NCI-H2107 (cell line): ENCODE results near the gene DNASE1L3.

Experiments
- DNase-seq: peaks from one replicate; lab custom pipeline; 2025; lab: John Stamatoyannopoulos, UW

DNASE1L3 gene

DNA sequence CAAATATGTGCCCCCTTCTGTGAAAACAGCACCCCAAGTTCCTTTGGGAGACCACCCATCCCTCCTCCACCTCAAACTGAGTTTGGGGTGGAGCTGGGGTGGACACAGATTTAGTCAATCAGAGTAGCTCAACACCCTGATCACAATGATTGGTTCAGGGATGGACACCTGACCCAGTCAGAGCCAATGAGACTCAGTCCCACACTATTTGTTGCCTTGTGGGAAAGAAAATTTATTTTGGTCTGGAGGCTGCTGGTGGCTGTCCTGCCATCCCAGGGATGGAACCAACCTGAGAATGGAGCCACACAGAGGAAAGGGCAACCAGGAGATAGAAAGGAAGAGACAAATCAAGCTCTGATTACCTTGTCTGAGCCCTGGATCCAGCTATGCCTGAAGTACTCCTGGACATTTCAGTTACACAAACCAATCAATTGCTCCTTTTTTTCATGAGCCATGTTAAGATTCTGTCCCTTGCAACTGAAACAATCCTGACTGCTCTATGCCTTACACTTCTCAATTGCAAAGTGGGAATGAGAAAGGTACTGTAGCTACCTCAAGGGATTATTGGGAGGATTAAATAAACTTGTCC is 10.6 kb downstream of the DNASE1L3 start:
- DNase-seq = no peak

DNA sequence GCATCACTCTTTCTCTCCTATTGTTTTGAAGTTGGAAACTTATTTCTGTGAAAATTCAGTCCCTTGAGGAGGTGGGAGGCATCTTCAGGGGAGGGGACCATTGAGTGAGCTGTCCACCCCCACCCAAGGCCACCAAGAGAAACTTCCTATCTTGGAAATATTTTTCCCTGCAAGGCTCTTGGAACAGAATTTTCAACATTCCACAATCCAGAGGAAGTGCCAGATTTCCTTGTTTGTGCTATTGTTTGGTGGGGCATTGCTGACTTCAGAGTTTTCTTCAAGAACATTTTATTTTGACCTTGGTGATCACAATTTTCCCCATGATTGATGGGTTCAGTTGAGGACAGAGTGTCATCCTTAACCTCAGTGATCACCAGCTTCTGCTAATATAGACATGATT is 12.0 kb downstream of the DNASE1L3 start:
- DNase-seq = no peak

DNA sequence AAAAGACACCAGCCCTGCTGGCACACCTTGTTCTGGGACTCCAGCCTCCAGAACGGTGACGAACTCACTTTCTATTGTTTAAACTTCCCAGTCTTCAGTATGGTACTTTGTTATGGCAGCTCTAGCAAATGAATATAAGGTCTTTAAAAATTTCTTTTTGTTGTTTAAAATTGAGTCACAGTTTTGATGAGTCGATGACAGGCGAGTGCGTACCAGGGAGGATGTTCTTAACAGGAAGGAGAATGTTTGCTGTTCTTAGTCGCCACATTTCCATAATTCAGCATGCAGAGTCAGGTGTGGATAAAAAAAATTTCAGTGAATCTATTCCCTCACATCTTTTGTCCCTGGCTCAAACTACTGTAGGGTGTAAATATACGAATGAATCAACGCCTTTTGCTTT is 12.4 kb downstream of the DNASE1L3 start:
- DNase-seq = no peak

DNA sequence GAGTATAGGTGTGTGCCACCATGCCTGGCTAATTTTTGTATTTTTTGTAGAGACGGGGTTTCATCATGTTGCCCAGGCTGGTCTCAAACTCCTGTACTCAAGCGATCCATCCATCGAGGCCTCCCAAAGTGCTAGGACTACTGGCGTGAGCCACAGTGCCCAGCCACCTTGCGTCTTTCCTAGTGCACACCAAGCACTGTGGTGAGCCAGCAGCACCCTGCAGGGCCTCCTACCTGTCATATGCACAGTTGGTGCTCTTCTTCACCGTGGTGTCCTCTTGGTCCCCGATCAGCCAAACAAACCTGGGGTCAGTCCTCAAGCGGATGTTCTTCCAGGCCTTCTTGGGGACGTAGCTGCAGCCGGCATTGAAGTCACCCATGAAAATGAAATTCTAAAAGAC is 13.2 kb downstream of the DNASE1L3 start:
- no peak for DNase-seq

DNA sequence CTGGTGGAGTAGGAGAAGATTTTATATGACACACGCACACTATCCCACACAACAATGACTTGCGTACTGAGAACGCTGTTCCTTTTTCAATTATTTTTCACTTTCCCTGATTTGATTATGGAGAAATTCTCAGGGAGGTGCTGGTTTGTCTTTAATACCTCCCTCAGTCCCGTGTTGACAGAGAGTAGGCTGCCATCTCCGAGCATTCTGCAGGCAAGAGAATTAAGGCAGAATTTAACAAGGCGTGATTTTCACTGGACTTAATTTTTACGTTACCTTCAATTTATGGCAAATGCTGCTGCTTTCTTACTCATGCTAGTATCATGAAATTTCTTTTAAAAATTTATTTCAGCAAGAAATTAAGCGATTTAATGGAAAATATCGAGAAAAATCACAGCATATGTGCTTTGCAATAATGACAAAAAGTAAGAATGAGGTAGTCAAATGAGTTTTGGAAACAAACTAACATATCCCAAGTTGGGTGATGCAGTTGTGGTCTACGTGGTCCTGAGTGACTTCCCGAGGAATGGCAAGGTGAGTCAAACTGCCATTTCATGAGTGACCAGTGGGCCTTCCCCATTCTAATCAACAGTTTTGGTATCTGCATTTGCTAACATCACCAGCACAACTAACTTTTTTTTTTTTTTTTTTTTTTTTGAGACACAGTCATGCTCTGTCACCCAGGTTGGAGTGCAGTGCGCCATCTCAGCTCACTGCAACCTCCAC is 16.9 kb downstream of the DNASE1L3 start:
- no peak for DNase-seq

DNA sequence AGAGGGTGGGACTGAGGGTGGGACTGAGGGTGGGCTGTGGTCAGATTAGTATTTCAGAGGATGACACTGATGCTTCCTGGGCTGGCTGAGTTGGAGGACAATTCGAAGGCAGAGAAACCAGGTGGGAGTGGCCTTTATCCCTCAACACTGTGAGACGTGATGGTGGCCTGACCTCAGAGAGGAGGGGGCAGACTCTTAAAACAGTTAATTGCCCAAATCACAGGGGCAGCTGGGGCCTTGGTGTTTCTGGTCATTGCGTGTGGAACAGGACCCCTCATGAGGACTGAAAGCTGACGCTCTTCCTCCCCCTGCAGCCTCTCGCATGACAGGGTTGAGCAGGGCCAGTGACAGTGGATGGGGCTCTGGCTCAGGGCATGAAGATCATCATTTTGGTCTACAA is 18.7 kb downstream of the DNASE1L3 start:
- DNase-seq = no peak

DNA sequence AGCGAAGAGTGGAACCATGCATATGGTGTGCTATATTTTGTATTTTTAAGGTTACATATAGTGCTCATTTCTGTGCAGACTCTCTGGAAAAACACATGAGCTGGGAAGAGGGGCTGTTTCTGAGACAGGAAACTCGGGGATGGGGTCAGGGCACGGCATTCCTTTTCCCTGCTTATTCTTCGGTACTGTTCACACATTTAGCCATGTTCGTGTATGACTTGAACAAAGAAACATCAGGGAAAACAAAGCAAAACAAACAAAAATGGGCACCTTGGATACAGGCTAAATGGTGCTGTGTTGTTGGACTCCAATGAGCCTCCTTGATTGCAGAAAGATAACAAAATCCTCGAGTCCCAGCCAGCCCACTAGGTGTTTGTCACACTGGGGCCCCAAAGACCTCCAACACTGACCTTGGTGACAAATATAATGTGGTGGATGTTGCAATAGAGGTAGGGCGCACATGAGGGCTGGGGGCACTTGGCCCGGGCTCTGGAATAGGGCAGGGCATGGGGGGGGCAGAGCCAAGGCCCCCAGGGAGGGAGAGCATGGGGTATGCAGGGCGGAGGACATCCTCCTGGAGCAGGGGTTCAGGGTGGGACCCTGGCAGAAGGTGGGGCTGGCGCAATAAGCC is 19.3 kb downstream of the DNASE1L3 start:
- no peak for DNase-seq

DNA sequence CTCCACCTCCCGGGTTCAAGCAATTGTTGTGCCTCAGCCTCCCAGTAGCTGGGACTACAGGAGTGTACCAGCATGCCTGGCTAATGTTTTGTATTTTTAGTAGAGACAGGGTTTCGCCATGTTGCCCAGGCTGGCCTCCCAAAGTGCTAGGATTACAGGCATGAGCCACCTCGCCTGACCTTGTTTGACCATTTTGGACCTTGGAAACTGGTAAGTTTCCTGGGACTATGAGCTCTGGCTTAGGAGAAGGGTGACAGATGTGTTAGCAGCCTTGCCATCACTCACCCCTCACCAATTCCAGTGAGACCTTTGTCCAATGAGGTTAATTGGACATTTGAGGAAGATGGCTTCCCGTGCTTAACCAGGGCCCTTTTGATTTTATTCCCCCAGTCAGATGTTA is 19.9 kb downstream of the DNASE1L3 start:
- no peak for DNase-seq

DNA sequence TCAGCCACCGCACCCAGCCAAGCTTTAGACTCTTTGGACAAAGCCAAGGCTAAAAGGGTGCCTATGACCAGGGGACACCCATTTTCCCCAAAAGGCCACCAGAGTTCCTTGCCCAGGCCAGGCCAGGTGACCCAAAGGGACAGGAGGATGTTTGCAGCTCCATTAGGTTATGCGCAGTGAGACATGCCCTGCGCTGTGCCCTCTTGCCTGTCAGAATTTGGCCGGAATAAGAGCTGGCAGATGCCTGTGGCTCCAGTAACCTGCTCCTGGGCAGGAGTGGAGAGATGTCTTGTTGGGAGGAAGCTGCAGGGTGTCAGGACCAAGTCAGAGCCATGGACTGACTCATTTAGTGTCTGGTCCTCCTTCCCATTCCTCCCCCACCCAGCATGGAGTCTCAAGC is 20.5 kb downstream of the DNASE1L3 start:
- no peak for DNase-seq

DNA sequence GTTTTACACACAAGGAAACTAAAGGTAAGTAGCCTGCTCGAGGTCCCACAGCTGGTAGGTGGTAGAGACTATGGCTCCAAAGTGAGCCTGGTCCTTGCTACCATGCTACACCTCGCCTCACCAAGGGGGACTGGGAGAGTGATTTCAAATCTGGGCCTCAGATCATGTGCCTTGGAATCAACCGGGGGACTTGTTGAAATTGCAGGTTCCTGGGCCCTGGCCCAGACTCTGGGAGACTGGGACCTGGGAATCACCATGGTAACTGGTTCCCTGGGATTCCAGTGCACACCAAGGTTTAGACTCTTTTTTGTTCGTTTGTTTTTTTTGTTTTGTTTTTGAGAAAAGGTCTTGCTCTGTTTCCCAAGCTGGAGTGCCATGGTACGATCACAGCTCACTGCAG is 21.1 kb downstream of the DNASE1L3 start:
- no peak for DNase-seq

DNA sequence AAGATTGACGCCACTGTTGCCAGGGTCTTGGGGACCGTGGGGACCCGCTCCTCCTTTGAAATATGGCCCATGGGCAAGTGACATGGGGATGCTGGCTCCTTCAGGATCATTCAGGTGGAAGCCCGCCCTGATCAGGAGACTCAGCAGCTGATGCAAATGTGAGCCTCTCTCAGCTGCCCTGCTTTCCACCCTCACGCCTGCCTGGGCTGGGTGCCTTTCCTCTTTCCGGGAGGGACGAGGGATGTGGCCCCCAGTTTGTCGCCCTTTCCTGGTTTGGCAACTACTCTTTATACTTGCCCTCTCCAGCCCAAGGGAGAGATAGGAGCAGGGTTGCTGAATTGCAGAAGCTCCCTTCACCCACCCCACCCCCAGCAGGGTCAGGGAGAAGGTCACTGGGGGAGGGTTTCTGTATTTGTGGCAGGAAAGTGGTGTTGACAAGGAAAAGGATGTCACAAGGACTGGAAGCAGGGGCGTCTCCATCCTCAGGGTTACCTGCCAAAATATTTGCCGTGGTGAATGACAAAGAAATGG is 21.8 kb downstream of the DNASE1L3 start:
- no peak for DNase-seq

DNA sequence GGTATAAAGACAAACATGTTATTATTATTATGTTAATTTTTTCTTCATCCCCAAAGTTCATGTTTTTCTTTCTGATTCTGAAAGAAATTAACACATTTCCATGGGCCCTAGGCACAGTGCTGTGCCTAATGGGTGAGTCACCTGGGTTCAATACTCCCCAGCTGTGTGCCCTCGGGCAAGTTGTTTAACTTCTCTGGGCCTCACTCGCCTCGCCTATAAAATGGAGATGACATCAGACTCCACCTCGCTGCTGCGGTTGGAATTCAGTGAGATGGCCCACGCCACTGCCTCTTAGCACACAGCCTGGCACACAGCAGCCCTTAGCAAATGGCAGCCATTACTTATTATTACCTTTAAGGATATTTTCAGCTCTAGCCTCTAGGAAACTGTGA is 22.6 kb downstream of the DNASE1L3 start:
- DNase-seq = no peak

DNA sequence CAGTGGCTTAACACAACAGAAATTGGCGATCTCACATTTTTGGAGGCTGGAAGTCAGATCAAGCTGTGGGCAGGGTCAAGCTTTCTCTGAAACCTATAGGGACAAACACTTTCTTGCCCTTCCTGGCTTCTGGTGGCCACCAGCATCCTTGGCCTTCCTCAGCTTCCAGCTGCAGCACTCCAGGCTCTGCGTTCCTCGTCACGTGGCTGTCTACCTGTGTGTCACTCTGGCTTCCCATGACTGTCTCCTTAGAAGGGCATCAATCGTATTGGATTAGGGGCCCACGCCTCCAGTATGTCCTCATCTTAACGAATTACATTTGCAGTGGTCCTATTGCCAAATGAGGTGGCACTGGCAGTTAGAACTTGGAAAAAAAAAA is 25.8 kb downstream of the DNASE1L3 start:
- DNase-seq = no peak

DNA sequence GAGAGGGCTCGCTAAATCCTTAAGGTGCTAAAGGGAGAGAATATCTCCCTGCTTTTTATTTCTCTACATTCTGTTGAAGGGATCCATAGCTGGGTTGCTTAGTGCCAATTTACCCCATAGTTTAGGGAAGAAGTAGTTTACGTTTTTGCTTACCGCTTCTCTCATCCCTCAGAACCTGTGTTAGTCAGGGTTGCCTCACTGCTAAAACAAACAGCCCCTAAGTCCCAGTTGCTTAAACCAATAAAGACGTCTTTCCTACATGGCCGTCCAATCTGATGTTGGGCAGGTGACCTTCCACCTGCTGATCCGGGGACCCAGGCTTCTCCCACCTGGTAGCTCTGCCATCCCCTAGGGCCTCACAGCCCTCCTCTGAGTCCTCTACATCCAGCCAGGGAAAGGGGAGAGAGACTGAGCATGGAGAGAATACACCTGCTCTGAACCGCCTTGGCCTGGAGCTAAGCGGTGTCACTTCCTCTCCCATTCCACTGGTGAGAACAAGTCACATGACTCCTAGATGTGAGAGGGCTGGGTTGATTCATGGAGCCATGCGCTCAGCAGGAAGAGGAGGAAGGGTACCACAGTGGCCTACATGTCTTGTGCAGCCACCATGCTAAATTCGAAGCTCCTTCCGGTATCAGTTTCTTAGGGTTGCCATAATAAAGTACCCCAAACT is 26.3 kb downstream of the DNASE1L3 start:
- DNase-seq = no peak

DNA sequence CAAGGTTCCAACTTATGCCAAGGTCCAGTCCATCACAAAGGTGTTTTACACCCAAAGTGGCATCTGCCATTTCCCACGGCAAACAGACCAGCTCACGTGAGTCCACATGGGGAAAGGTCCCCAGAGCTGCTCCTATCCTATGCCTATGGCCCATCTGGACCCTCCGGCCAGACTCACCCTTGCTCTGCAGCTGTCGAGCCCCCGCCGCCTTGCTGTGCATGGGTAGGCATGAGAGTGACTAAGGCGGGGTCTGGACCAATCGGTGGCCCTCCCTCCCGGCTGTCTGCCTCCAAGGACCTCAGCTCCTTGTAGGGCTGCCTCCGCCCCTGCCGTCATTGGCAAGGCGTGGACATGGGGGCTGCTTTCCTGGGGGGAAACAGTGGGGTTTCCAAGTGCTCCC is 26.9 kb downstream of the DNASE1L3 start:
- no peak for DNase-seq

DNA sequence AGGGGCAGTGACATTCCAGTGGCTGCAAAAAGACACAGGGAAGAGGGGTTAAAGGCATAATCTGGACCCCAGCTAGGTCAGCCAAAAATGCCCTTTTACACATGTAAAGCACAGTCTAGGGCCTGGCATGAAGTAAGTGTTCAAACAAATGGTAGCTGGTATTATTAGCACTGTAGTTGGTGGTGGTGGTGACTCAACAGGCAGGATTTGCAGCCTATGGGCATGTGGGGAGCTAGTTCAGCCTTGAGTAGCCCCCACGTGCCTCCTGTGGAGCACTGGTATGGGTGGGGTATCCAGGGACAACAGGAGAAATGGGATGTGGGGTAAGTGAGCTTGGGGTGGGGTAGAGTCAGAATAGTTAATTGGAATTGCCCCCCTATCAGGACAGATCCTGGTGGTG is 27.6 kb downstream of the DNASE1L3 start:
- no peak for DNase-seq

DNA sequence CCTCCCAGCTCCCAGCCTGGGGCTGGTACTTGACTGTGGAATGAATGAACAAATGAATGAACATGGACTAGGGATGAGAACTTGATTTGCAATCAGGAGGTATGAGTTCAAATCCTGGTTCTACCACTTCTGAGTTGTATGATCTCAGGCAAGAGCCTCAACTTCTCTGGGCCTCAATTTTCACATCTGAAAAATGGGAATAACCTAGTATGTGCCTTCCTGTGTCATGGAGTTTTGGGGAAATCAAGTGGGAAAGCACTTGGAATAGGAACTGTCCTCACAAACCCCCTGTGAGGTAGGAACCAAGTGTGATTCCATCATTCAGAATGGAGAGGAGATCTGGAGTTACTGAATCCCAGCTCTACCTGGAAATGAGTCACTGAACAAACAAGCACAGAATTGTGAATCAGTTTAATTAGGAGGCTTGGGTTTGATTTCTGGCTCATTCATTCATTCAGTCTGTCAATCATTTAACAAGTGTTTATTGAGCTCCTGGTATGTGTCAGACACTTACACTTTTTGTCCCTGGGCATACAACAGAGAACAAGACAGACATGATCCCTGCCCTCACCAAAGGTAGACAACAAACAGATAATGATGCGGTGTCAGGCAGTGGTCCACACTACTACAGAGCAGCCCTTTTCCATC is 29.7 kb downstream of the DNASE1L3 start:
- no peak for DNase-seq

DNA sequence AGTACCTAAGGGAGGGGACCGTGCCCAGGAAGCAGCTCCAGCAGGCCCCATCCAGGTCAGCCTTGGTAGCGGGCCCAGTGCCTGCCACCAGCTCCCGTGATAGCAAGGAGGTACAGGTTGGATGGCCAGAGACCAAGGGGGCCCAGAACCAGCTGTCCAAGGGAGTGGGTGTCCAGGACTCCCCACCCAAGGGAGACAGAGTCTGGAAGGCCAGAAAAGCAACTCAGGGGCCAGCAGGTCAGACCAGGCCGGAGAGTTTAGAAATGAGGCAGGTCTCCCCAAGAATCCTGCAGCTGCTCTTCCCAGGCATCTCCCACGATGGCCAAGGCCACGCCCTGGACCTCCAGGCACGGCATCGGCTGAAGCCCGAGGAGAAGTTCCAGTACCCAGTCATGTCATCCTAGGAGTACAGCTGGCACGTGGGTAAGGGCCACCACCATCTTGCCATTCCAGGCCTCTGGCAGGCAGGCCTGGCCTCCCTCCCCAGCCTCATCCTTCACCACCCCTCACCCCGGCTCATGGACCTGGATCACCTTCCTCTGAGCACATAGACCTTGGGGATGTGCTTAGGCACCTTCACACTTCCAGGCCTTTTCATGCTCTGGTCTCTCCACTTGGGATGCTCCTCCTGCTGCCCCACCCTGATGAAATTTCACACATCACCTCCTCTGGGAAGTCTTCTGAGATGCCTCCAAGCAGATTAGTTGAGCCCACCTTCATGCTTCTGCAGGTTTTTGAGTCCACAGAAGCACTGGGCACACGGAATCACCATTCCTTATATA is 30.5 kb downstream of the DNASE1L3 start:
- DNase-seq = no peak

DNA sequence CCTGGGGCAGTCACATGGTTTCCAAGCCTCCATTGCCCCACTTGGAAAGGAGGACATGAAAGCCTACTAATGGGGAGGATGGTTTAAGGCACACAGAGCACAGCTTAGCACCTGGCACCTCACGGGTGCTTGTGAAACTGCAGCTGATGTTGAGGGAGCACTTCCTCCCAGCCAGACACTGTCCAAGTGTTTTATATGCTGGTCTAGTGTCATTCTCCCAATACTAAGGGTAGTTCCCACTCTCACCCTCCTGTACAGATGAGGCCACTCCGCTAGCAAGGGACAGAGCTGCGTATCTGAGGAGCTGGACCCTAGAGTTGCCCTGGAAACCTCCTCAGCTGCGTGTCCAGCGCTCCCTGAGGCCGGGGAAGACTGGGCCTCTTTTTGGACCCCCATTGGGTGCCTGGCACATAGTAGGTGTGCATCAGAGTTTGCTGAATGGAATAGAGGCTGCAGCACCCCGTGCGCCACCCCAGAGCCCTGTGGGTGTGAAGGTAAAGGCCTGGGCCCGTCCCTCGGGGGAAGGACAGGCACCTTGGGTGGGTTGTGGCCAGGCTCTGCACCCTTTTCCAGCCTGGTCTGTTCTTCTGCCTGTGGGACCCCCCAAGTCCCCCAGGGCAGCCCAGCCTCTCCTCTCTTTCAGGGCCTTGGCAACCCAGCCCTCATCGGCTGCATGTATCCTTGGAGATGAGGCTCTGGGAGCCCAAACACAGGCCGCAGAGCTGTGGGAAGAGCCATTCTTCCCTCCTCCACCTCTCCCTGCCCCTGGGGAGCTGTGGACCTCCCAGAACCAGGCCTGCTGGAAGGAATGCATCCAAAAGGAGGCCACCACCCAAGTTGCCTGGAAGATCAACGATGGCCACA is 31.3 kb downstream of the DNASE1L3 start:
- no peak for DNase-seq

DNA sequence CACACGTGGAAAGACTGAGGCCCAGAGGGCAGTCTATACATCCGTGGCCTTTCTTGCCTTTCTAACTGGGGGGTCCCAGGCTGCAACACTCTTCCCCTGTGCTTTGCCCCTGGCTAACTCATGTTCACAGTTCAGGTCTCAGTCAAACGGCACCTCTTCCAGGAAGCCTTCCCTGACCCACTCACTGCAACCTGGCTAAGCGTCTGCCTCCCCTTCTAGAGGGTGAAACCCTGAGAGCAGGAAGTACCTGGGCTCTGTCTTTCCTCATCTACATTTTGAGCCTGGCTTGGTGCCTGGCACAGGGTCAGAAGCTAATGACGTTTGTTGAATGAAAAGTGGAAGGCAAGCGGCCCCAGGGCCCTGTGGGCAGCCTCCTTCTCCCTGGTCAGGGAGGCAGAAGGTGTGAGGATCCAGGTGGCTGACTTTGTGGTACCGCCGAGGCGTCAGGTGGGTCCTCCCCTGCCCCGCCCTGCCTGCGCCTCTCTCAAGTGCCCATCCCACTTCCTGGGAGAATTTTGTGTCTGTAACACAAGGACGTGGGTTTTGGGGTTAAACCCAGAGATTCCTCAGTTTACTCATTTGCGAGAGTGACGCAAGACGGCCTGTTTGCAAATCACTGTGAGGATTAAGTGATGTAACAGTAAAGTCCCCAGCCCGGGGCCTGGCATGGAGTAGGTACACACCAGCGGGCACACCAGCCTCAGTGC is 32.1 kb downstream of the DNASE1L3 start:
- DNase-seq = no peak
